Activated naive CD4-positive, alpha-beta T cell treated with Interleukin-2 at 50 U/mL for 16 hours (primary cell): ENCODE data around the gene SSH2.
"Not testable (repeated sequence)": the region's sequence is repeated elsewhere in the genome, so short reads cannot be mapped to it uniquely, and the experiment has no call there.

Experiments used
- DNase-seq: peaks from one replicate; pipeline ENCODE4 v3.0.0-alpha.2; 2020

Gene SSH2

DNA sequence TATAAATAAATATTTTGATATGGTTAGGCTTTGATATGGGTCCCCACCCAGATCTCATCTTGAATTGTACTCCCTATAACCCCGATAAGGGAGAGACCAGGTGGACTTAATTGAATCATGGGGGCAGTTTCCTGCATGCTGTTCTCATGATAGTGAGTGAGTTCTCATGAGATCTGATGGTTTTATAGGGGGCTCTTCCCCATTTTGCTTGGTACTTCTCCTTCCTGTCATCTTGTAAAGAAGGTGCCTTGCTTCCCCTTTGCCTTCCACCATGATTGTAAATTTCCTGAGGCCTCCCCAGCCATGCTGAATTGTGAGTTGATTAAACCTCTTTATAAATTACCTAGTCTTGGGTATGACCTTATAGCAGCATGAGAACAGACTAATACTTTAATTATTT is 55.7 kb downstream of the SSH2 start:
- DNase-seq: not testable (repeated sequence)

- no peak for DNase-seq
Measured at GRCh38 chr17:29873476-29873875, 56.6 kb downstream of the SSH2 start.

DNA sequence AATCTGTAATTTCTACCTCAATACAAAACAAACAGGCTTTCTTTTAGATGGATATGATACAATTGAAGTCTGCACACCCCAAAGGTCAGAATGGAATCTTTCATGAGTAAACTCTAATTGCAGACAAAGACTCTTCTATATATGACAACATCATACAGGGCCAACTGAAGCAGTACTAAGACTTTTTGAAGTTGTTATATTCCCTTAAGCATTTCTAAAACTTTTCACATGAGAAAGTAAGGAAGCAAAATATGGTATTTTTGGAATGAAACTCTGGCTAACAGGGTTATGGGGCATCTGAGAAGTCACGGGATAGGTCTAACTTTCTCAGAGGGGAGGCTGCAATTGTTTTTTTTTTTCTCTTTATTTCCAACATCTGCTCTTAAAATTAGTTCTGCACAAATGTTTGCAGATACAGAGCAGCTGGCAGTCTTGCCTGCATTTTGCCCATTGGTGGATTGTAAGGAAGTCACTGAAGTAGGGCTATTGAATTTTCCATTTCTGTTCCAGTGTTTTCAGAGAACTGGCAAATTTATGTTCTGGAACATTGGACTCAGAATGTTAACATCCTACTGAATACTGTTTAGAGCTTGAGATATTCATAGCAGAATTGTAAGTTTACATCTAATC is 59.1 kb downstream of the SSH2 start:
- no peak for DNase-seq

GRCh38 chr17:29867643-29868181 is 62.3 kb downstream of the SSH2 start:
- no peak for DNase-seq

GRCh38 chr17:29866746-29867404 is 63.2 kb downstream of the SSH2 start:
- DNase-seq: no peak

DNA sequence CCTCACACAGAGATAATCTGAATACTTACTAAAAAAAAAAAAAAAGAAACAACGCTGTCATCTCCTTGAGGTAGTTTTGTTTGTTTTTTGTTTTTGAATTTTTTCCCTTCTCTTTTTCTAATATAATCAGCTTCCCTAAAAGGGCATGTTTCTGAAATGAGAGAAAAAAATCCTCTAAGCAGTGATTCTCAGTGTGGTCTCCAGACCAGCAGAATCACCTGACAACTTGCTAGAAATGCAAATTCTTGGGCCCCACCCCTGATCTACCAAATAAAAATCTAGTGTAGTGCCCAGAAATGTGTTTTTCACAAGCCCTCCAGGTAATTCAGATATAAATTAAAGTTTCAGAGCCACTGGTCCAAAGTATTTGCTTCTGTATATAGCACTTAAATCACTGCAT is 65.4 kb downstream of the SSH2 start:
- DNase-seq: no peak

DNA sequence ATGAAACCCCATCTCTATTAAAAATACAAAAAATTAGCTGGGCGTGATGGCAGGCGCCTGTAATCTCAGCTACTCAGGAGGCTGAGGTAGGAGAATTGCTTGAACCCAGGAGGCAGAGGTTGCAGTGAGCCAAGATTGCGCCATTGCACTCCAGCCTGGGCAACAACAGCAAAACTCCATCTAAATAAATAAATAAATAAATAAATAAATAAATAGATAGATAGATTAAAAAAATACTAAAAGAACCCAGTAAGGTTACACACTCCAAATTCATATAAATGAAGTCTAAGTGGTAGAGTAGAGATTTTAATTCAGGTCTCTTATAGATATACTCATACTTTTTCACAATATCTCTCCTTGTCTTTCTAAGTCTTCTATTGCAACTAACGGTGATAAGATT is 65.9 kb downstream of the SSH2 start:
- not testable (repeated sequence) for DNase-seq

DNA sequence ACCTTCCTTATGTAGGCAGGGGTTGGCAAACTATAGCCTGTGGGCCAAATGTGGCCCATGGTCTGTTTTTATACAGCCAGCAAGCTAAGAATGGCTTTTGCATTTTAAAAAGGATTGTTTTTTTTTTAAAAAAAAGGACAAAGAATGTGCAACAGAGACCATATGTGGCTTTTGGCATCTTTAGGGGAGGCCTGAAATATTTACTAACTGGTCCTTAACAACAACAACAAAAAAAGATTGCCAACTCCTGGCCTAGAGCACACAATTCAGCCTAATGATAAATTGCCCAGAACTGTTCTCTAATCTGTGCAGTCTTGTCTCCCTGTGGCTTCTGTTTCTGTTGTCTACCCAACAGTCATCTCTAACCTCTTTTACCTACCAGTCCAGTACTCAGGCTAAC is 67.1 kb downstream of the SSH2 start:
- no peak for DNase-seq

GRCh38 chr17:29862127-29862526 is 67.9 kb downstream of the SSH2 start:
- DNase-seq: no peak

DNA sequence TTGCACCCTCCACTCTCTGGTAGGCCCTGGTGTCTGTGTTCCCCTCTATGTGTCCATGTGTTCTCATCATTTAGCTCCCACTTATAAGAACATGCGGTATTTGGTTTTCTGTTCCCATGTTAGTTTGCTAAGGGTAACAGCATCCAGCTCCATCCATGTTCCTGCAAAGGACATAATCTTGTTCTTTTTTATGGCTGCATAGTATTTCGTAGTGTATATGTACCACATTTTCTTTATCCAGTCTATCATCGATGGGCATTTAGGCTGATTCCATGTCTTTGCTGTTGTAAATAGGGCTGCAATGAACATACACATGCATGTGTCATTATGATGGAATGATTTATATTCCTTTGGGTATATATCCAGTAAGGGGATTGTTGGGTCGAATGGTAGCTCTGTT is 70.6 kb downstream of the SSH2 start:
- not testable (repeated sequence) for DNase-seq

GRCh38 chr17:29857823-29858222 is 72.2 kb downstream of the SSH2 start:
- DNase-seq: no peak

GRCh38 chr17:29857105-29857504 is 72.9 kb downstream of the SSH2 start:
- not testable (repeated sequence) for DNase-seq

DNA sequence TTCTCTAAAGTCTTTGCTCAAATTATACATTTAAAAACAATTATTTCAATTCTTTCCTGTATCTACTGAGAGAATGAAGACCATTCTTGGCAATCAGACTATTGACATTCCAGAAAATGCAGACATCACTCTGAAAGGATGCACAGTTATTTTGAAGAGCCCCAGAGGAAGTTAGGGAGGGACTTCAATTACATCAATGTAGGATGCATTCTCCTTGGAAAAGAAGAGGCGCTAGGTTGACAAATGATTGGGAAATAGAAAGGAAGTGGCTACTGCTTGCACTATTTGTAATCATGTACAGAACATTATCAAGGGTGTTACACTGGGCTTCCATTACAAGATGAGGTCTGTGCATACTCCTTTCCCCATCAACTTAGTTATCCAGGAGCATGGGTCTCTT is 74.3 kb downstream of the SSH2 start:
- no peak for DNase-seq

- DNase-seq: no peak
Measured at GRCh38 chr17:29848737-29849136, 81.3 kb downstream of the SSH2 start.

- DNase-seq: no peak
Measured at GRCh38 chr17:29847527-29848400, 82.3 kb downstream of the SSH2 start.

DNA sequence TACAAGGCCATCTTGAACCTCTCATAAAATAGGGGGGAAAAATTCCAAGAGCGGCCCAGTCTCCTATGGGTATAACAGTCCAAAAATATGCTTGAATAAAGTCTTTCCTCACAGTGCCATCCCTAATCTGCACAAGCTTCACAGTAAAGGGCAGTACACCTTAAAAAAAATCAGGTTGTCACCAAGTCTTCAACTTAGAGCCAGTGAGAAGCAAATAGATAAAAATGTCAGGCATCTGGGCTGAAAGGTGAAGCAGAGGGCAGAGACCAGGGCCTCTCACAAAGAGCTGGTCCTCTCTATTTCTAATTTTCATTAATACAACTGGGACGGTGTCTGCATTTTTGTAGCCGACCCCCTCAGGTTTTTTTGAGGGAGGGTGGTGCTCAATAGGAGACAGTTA is 82.9 kb downstream of the SSH2 start:
- no peak for DNase-seq

- DNase-seq: no peak
Measured at GRCh38 chr17:29846298-29846697, 83.7 kb downstream of the SSH2 start.

DNA sequence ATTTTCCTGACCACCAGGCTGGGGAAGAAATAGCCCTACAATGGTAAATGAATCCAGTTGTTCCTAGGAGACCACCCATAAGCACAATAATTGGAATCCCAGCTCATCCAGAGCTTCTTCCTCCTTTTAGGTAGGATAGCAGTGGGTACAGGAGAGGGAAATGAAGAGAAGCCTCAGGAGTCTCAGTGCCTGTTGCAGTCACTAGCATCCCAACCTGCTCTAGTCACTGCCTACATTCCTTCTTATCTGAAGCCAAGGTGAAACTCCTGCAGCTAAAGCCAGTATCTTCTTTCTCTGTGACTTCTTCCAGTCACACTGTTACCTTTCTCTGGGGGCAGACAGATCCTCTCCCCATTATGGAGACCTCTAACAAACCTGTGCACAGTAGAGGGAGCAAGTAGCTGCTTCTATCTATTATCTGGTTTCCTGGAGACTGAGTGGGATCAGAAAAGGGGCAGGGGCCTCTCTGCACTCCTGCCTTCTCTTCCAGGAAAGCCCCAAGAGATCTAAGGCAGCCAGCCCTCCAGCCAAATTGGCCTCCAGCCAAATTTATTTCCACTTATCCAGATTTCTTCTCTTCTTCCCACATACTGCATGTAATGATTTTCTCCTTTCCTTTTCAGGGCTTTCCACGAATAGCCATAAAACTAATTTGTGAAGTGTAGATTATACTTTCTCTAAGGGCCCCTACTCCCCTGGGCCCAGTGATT is 85.5 kb downstream of the SSH2 start:
- DNase-seq: no peak

GRCh38 chr17:29840884-29841283 is 89.1 kb downstream of the SSH2 start:
- no peak for DNase-seq

GRCh38 chr17:29839656-29840055 is 90.4 kb downstream of the SSH2 start:
- DNase-seq: no peak

DNA sequence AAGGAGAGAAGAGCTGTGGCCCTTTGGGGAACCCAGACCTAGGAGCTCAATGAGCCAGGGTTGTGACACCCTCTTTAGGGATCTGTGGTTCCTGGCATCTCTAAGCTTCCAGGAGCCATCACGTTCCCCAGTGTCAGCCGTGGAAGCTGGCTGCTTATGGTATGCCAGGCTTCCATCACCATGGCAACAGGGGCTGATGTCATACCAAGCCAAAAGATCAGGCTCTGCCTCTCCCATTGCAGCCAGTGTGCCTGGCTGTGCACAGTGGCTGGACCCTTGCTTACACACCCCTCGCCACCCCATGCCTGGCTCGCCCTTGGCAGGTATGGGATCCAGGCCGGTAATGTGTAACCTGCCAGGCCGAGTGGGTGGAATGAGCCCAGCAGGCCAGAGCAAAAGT is 91.1 kb downstream of the SSH2 start:
- DNase-seq: no peak

DNA sequence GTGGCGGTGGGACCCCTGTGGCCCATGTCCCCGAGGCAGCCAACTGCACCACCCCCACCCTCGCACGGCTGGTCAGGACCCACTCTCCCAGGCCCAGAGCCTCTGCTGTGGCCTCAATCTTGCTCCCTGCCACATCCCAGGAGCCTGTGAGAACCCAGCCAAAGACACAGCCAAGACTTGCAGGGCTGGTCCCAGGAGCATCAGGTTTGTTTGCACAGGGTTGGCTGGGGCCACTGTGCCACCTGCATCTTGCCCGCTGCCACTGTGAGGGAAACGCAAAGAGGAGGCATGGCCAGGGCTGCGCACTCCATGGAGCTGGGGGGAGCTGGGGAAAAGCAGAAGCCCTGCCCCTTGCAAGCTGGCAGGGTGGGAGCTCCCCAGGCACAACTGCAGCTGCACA is 92.5 kb downstream of the SSH2 start:
- no peak for DNase-seq

DNA sequence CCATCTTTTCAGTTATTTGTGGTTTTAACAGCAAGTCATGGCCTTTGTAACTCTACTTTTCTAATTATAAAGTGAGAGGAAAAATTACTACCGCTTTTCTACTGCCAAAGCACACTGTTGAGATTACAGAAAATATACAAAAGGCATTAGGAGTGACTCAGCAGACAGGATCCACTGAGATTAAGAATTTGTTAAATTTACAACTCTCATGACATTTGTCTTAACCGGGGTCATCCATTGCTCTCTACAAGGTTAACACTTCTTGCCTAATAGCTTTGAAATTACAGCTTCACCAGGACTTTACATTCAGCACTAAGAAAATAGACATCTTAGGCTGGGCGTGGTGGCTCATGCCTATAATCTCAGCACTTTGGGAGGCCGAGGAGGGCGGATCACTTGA is 93.4 kb downstream of the SSH2 start:
- DNase-seq: no peak
